ENCODE measurements around the gene SLC45A1. TPM values are rescaled to one million over a fixed set of nuclear protein-coding genes. Genes with fewer than 3 reads are reported as not detected.

Gene SLC45A1
- polyA plus RNA-seq, 5 donors: 0.37 to 0.91 (median 0.66) TPM

DNA sequence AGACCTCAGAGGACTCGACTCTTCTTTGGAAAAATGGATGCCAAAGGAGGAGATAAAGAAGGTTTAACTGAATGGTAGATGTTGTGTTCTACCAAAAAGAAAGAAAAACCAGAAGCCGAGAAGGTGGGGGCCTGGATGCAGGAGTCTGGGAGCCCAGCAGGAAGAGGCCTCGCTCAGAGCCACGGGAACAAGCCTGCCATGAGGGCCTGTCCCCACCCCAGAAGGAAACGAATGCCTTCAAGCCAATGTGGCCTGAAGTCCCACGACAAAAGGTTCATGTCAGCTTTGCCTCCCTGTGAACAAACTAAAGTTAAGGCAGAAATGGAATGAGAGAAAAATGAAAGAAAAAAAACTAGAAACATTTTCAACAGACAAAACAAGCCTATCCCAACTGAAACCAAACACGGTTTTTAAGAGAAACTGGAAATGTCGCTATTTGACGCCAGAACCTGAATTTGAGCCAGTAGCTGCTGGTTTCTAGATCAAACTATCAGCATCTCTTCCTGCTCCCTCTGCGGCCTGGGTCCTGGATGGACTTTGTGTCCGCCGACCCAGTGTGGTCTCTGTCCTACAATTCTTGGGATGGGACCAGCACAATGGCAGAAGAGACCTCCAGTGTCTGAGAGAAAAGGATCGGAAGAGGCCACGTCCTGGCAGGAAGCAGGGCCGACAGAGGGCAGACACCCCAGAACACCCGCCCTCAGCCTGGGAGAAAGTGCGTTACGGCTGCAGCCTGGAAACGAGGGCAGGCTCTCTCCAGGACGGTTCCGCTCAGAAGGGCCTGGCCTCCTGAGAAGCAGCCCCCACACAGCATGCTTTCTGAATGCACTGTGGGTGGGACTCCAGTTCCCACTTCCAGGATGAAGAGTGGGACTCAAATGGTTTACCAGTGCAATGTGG lies 35.2 kb downstream of the SLC45A1 start:
- DNase-seq: no peak

GRCh38 chr1:8354038-8354437 lies 36.1 kb downstream of the SLC45A1 start:
- no peak for DNase-seq

GRCh38 chr1:8355439-8356255 lies 37.7 kb downstream of the SLC45A1 start:
- DNase-seq: no peak

DNA sequence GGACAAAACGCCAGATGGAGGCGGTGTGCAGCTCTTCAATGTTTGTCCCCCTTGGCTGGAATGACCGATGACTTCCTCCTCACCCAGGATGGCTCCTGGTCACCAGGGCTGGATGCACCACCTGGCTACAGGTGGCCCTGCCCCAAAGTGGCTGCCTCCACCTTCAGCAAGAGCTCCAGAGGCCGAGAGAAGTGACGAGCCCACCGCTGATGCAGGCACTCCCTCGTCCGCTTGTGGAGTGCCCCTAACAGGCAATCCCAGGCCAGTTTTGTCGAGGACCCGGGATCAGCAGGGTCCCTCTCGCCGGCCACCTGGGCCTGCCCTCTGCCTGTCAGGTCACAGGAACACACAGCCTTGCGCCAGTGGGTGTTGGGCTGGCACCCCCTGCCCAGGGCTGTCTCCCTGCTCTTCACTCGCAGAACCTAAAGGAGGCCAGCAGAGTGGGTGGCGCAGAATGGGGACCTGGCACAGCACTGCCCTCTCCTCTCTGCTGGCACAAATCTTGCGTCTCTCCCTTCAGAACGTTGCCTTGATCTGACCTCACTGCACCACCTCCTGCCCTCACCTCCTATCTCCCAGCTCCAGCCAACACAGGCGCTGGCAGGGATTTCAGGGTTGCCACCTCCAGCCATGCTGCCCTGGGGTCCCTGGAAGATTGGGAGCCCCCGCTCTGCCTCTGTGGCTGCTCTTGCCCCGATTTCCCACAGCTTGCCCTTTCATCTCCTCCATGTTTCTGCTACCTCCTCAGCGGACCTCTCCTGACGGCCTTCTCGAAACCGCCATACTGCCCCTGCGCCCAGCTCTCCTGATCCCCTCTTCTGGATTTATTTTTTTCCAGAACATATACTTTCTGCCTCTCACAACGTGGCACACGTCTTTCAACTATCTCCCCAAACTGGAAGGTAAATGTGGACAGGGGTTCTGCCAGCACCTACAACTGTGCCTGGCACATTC lies 38.6 kb downstream of the SLC45A1 start:
- DNase-seq: no peak

GRCh38 chr1:8357329-8358101 lies 39.6 kb downstream of the SLC45A1 start:
- no peak for DNase-seq

GRCh38 chr1:8358241-8358896 lies 40.5 kb downstream of the SLC45A1 start:
- no peak for DNase-seq

DNA sequence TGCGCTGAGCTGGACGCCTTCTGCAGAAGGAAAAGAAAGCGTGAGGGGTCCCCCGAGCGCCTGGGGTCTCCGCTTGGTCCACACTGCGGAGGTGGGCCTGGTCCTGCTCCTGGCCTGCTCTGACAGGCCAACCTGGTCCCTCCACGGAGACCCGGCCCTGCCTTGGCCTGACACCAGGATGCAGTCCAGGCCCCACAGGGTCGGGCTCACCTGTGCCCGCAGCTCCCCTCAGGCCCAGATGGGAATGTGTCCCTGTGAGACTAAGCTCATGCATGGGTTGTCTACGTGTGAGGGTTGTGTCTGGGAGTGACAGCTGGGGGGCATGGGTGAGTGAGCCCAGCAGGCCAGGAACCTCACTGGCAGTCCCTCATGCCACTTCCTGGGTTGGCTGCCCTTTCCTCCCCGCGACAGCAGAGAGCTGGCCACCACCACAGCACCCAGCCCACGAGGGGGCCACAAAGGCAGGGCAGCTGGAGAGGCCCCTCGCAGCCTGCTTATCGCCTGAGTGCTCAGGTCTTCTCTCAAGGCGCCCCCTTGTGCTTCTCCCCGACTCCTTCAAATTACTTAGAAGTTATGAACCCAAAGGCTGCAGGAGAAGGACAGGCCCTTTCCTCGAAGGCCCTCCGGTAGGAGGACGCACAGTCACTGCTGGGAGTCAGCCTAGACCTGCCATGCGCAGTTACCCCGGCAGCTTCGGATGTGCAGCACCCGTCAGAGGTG lies 41.1 kb downstream of the SLC45A1 start:
- DNase-seq: no peak

DNA sequence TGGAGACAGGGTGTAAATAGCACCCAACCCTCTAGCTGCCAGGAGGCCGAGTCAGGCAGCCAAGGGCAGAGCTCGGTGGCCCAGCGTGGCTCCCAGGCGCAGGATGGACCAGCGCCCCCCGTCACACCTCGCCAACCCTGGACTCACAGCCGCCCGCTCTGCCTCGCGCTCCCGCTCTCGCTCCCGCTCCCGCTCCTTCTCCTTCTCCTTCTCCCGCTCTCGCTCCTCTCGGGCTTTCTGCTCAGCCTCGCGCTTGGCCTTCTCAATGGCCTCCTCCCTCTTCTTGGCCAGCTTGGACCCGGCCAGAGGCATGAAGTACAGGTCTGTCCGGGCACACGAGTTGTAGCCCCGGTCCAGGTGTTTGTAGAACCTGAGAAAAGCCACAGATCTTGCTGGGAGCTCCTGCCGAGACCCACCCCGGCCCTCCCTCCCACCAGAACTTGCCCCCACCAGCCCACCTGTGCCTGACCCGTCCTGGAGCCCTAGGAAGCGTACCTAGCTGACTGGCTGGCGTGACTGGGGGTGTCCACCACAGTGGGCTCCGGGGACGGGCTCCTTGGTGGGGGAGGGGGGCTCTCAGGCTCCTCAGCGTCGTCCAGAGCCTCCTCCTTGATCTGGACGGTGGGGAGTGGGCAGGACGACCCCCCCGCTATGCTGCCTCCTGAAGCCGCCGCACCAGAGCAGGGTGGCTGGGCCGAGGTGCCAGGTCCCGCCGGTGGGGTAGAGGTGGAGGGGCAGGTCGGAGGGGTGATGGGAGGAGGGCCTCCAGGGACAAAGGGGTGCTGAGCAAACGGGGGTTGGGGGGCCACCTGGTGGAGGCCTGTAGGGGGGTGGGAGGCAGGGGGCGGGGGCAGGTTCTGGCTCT lies 41.9 kb downstream of the SLC45A1 start:
- DNase-seq: no peak

DNA sequence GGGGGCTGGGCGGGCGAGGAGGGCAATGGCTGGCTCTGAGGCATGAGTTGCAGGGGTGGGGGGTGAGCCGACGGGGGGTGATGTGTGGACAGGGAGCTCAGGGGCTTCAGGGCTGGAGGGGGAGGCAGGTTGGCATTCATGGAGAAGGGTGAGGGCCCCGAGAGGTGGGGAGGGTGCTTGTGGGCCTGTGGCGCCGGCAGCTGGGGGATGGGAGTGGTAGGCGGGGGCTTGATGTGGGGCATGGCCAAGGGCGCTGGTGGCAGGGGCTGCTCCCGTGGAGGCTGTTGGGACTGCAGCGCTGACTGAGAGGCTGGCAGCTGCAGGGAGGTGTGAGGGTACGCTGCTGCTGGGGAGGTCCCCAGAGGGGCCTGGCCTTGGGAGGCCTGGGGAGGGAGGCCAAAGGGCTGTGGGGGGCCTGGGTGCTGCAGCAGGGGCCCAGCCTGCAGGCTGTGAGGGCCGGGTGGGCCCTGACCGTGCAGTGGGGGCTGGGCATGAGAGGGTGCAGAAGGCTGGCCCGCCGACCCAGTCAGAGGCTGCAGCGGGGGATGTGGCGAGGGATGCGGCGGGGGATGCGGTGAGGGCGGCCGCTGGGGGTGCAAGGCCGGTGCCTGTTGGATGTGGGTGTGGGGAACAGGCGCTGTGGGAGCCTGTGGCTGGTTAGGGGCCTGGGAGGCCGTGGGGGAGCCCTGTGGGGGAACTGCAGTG lies 42.7 kb downstream of the SLC45A1 start:
- no peak for DNase-seq

- no peak for DNase-seq
Observed at GRCh38 chr1:8361198-8361849, 43.4 kb downstream of the SLC45A1 start.

GRCh38 chr1:8362701-8363101 lies 44.8 kb downstream of the SLC45A1 start:
- DNase-seq: no peak

DNA sequence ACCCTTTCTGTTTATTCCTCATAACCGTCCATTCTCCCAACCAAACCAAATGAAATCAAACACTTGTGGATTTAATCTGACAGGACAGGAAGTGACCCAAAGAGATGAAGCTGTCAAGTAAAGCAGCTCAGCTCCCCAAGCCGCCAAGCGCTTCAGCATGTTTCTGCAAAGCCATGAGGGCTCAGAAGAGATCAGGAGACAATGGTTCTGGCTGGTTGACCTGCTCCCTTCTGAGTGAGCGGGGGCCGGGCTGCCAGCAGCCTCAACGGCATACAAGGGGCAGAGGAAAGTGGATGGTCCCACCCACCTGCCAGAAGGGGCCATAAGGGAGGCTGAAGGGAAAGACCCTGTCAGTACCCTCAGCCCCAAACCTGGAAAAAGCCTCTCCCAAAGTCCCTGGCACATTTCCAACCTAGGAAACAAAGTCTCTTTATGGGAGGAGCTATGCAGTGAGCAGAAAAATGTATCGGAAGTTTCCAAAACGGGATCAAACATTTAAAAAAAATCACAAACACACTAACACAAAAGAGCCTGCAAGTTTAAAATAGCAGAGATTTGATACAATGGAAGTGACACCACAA lies 45.4 kb downstream of the SLC45A1 start:
- no peak for DNase-seq

- DNase-seq: no peak
Observed at GRCh38 chr1:8363767-8364301, 45.9 kb downstream of the SLC45A1 start.

- DNase-seq: no peak
Observed at GRCh38 chr1:8364528-8365442, 46.9 kb downstream of the SLC45A1 start.

DNA sequence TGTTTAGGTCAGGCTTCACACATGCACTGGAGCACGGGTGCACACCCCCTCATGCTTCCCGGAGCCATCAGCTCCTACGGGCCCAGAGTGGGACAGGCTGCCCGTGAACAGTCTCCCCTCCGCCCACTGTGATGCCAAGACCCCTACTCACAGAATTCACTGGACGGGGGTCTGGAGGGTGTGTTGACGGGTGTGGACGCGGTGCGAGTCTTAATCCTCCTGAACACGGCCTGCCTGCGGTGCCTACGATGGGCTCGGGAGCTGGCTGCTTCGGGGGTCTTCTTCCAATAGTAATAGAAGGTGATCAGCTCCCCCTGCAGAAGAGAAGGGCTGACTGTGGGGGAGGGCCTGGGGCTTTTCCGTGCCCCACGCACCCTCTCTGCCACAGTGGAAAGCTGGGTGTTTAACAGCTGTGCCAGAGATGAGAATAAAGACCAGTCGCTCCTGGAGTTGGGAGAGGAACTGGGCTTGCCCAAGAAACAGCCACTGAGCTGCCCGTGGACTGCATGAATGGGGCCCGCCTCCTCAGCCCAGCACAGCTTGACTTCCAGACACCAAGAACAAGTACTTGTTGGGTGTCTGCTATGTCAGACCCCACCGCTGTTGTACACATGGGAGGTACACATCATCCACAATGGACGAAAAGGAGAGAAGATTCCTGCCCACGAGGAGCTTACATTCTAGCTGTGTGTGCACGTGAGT lies 47.9 kb downstream of the SLC45A1 start:
- DNase-seq: no peak
